ENCODE data around the gene AGPS.

GRCh38 chr2:177519534-177520115 lies 127.1 kb downstream of the AGPS start:
- TF ChIP-seq, protein P1, sequence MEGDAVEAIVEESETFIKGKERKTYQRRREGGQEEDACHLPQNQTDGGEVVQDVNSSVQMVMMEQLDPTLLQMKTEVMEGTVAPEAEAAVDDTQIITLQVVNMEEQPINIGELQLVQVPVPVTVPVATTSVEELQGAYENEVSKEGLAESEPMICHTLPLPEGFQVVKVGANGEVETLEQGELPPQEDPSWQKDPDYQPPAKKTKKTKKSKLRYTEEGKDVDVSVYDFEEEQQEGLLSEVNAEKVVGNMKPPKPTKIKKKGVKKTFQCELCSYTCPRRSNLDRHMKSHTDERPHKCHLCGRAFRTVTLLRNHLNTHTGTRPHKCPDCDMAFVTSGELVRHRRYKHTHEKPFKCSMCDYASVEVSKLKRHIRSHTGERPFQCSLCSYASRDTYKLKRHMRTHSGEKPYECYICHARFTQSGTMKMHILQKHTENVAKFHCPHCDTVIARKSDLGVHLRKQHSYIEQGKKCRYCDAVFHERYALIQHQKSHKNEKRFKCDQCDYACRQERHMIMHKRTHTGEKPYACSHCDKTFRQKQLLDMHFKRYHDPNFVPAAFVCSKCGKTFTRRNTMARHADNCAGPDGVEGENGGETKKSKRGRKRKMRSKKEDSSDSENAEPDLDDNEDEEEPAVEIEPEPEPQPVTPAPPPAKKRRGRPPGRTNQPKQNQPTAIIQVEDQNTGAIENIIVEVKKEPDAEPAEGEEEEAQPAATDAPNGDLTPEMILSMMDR (IDR thresholded peaks at IDR 0.05; ENCODE audit: low read depth, low read length, missing input control) = no peak
- TF ChIP-seq MAX (IDR thresholded peaks at IDR 0.05) (no peak), EGR1 (IDR thresholded peaks at IDR 0.05; ENCODE audit: low read depth in 2 of 2) (no peak), JUND (IDR thresholded peaks at IDR 0.05) (no peak), FOXA1 (IDR thresholded peaks at IDR 0.05) (no peak), HNF4G (IDR thresholded peaks at IDR 0.05) (no peak), SP1 (IDR thresholded peaks at IDR 0.05) (no peak), HNF4A (conservative IDR thresholded peaks at IDR 0.05) (no peak), GABPA (IDR thresholded peaks at IDR 0.05 in 1 of 2, conservative IDR thresholded peaks at IDR 0.05 in 1 of 2) (no peak), YY1 (IDR thresholded peaks at IDR 0.05) (no peak), RAD21 (IDR thresholded peaks at IDR 0.05) (no peak), RXRA (IDR thresholded peaks at IDR 0.05) (no peak)
- TF ChIP-seq, protein P2, sequence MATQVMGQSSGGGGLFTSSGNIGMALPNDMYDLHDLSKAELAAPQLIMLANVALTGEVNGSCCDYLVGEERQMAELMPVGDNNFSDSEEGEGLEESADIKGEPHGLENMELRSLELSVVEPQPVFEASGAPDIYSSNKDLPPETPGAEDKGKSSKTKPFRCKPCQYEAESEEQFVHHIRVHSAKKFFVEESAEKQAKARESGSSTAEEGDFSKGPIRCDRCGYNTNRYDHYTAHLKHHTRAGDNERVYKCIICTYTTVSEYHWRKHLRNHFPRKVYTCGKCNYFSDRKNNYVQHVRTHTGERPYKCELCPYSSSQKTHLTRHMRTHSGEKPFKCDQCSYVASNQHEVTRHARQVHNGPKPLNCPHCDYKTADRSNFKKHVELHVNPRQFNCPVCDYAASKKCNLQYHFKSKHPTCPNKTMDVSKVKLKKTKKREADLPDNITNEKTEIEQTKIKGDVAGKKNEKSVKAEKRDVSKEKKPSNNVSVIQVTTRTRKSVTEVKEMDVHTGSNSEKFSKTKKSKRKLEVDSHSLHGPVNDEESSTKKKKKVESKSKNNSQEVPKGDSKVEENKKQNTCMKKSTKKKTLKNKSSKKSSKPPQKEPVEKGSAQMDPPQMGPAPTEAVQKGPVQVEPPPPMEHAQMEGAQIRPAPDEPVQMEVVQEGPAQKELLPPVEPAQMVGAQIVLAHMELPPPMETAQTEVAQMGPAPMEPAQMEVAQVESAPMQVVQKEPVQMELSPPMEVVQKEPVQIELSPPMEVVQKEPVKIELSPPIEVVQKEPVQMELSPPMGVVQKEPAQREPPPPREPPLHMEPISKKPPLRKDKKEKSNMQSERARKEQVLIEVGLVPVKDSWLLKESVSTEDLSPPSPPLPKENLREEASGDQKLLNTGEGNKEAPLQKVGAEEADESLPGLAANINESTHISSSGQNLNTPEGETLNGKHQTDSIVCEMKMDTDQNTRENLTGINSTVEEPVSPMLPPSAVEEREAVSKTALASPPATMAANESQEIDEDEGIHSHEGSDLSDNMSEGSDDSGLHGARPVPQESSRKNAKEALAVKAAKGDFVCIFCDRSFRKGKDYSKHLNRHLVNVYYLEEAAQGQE (IDR thresholded peaks at IDR 0.05) = no peak
